ENCODE data around the gene FARP2. TPM values are rescaled to one million over a fixed set of nuclear protein-coding genes. Genes with fewer than 3 reads are reported as not detected.

The FARP2 gene
- total and polyA plus RNA-seq, 4 donors = 5.8 to 30.9 (median 14.3) TPM

DNA sequence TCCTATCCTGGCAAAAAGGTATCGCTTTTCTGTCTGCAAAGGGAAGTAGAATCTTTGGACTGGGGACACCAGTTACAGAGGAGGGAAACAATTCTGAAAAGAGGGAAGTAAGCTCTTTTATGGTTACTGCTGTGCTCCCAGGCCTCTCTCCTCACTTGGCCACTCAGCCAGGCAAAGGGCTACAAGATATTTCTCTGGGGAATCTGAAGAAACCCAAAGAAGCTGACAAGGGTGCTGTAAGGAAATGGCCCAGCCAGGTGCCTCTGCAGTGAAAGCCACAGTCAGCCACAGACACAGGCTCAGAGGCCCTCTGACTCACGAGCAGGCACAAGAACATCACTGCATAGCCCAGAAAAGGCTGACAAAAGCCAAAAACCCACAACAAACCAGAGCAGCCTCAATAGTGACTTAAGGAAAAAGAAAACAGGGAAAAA, 46.4 kb upstream of the FARP2 start:
- TF ChIP-seq FOXA1 (IDR thresholded peaks at IDR 0.05) (no peak), RXRA (IDR thresholded peaks at IDR 0.05) (no peak), YY1 (IDR thresholded peaks at IDR 0.05) (no peak), SP1 (IDR thresholded peaks at IDR 0.05) (no peak), HNF4G (IDR thresholded peaks at IDR 0.05) (no peak)
- TF ChIP-seq, protein P1, sequence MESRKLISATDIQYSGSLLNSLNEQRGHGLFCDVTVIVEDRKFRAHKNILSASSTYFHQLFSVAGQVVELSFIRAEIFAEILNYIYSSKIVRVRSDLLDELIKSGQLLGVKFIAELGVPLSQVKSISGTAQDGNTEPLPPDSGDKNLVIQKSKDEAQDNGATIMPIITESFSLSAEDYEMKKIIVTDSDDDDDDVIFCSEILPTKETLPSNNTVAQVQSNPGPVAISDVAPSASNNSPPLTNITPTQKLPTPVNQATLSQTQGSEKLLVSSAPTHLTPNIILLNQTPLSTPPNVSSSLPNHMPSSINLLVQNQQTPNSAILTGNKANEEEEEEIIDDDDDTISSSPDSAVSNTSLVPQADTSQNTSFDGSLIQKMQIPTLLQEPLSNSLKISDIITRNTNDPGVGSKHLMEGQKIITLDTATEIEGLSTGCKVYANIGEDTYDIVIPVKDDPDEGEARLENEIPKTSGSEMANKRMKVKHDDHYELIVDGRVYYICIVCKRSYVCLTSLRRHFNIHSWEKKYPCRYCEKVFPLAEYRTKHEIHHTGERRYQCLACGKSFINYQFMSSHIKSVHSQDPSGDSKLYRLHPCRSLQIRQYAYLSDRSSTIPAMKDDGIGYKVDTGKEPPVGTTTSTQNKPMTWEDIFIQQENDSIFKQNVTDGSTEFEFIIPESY (IDR thresholded peaks at IDR 0.05) = no peak
- H3K27ac ChIP-seq (ENCODE audit: low read depth in 1 of 2, low read length in 2 of 2) = peak overlapping the region in 1 of 2 donors; percentile 12
- no peak for DNase-seq (ENCODE audit: low spot score)

DNA sequence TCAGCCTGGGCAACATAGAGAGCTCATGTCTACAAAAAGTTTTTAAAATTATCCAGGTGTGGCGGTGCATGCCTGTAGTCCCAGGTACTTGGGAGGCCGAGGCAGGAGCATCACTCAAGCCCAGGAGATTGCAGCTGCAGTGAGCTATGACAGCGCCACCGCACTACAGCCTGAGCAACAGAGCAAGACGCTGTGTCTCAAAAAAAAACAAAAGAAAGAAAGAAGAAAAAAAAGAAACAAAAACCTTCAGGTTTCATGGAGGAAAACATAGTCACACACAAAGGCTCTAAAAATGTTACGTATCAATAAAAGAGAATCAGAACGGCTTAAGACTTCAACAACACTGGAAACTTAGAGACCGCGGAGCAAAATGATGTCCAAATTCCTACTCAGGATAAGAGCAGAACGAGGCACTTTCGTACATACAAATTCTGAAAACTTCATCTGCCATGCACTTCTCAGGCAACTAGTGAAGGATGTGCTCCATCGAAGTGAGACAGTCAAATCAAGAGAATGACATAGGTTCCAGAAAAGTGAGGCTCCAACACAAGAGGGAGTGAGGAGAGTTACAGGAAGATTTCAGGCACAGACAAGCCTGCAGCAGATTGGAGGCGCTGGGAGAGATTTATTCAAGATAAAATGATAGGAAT, 45.0 kb upstream of the FARP2 start:
- H3K4me1 ChIP-seq (ENCODE audit: control insufficient read depth in 4 of 4, insufficient read depth in 4 of 4, low read length in 3 of 4) = peaks cover 9 to 57% (median 40%) of the 10 kb centered on the region in 4 donors
- DNase-seq (ENCODE audit: low spot score) = no peak
- no peaks in the 10 kb centered on the region for H3K36me3 ChIP-seq (ENCODE audit: control insufficient read depth in 4 of 4, insufficient read depth in 3 of 4, low read depth in 1 of 4, low read length in 3 of 4)
- H3K9ac ChIP-seq (ENCODE audit: low read depth in 1 of 2, low read length in 2 of 2) = no peak overlapping the region
- WGBS = 94% methylated on average over 13 of the region's 13 CpGs
- H3K9me3 ChIP-seq (ENCODE audit: control insufficient read depth in 4 of 4, low read length in 3 of 4) = no peaks in the 10 kb centered on the region
- H3K27ac ChIP-seq (ENCODE audit: low read depth in 1 of 2, low read length in 2 of 2) = no peak overlapping the region
- no peak overlapping the region for H3K4me3 ChIP-seq (ENCODE audit: low read depth in 1 of 3, low read length in 3 of 3)
- no peaks in the 10 kb centered on the region for H3K27me3 ChIP-seq (ENCODE audit: control insufficient read depth in 4 of 4, insufficient read depth in 4 of 4, low read length in 3 of 4)
- TF ChIP-seq, protein P2, sequence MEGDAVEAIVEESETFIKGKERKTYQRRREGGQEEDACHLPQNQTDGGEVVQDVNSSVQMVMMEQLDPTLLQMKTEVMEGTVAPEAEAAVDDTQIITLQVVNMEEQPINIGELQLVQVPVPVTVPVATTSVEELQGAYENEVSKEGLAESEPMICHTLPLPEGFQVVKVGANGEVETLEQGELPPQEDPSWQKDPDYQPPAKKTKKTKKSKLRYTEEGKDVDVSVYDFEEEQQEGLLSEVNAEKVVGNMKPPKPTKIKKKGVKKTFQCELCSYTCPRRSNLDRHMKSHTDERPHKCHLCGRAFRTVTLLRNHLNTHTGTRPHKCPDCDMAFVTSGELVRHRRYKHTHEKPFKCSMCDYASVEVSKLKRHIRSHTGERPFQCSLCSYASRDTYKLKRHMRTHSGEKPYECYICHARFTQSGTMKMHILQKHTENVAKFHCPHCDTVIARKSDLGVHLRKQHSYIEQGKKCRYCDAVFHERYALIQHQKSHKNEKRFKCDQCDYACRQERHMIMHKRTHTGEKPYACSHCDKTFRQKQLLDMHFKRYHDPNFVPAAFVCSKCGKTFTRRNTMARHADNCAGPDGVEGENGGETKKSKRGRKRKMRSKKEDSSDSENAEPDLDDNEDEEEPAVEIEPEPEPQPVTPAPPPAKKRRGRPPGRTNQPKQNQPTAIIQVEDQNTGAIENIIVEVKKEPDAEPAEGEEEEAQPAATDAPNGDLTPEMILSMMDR (IDR thresholded peaks at IDR 0.05; ENCODE audit: low read depth, low read length, missing input control) = no peak
- TF ChIP-seq, protein P3, sequence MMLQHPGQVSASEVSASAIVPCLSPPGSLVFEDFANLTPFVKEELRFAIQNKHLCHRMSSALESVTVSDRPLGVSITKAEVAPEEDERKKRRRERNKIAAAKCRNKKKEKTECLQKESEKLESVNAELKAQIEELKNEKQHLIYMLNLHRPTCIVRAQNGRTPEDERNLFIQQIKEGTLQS (IDR thresholded peaks at IDR 0.05) = no peak
- TF ChIP-seq YY1 (IDR thresholded peaks at IDR 0.05) (no peak), JUND (IDR thresholded peaks at IDR 0.05) (no peak), FOXA1 (IDR thresholded peaks at IDR 0.05) (no peak), NR2F2 (IDR thresholded peaks at IDR 0.05) (no peak), HNF4A (conservative IDR thresholded peaks at IDR 0.05) (no peak), EGR1 (IDR thresholded peaks at IDR 0.05; ENCODE audit: low read depth in 2 of 2) (no peak), HNF4G (IDR thresholded peaks at IDR 0.05) (no peak)

More for the DNA sequence above, 46.4 kb upstream of the FARP2 start:
- Histone ChIP-seq H3K27me3 (ENCODE audit: control insufficient read depth in 4 of 4, insufficient read depth in 4 of 4, low read length in 3 of 4) (no peaks in the 10 kb centered on the region), H3K9me3 (ENCODE audit: control insufficient read depth in 4 of 4, low read length in 3 of 4) (no peaks in the 10 kb centered on the region), H3K9ac (ENCODE audit: low read depth in 1 of 2, low read length in 2 of 2) (no peak overlapping the region), H3K4me3 (ENCODE audit: low read depth in 1 of 3, low read length in 3 of 3) (no peak overlapping the region), H3K36me3 (ENCODE audit: control insufficient read depth in 4 of 4, insufficient read depth in 3 of 4, low read depth in 1 of 4, low read length in 3 of 4) (no peaks in the 10 kb centered on the region), H3K4me1 (ENCODE audit: control insufficient read depth in 4 of 4, insufficient read depth in 4 of 4, low read length in 3 of 4) (peaks cover 9 to 57% (median 40%) of the 10 kb centered on the region in 4 donors)
- 62% methylated on average over 2 of the region's 2 CpGs for WGBS

DNA sequence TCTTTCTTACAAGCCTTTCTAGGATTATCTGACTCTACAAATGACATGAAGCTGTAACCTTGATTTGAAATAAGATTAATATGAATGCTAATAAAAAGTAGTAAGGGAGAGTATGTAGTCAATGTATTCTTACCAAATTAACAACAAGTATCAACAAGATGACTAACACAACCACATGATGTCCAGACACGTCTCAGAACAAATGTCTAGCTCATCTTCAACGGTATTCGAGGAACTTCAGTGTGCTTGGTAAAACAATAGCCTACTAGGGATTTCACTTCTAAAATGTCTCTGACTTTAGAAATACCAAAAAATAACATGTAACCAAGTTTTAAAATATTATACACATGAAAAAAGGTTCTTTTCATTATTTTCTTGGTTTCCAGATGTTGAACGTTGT, 44.0 kb upstream of the FARP2 start:
- Histone ChIP-seq H3K9me3 (ENCODE audit: control insufficient read depth in 4 of 4, low read length in 3 of 4) (no peaks in the 10 kb centered on the region), H3K27ac (ENCODE audit: low read depth in 1 of 2, low read length in 2 of 2) (no peak overlapping the region), H3K9ac (ENCODE audit: low read depth in 1 of 2, low read length in 2 of 2) (no peak overlapping the region), H3K27me3 (ENCODE audit: control insufficient read depth in 4 of 4, insufficient read depth in 4 of 4, low read length in 3 of 4) (no peaks in the 10 kb centered on the region), H3K4me3 (ENCODE audit: low read depth in 1 of 3, low read length in 3 of 3) (no peak overlapping the region), H3K4me1 (ENCODE audit: control insufficient read depth in 4 of 4, insufficient read depth in 4 of 4, low read length in 3 of 4) (peaks cover 9 to 59% (median 44%) of the 10 kb centered on the region in 4 donors), H3K36me3 (ENCODE audit: control insufficient read depth in 4 of 4, insufficient read depth in 3 of 4, low read depth in 1 of 4, low read length in 3 of 4) (no peaks in the 10 kb centered on the region)
- DNase-seq (ENCODE audit: low spot score) = no peak
- 86% methylated on average over 4 of the region's 4 CpGs for WGBS
- TF ChIP-seq, protein P2 (IDR thresholded peaks at IDR 0.05; ENCODE audit: low read depth, low read length, missing input control) = no peak
- TF ChIP-seq, protein P3 (IDR thresholded peaks at IDR 0.05) = no peak
- TF ChIP-seq GABPA (IDR thresholded peaks at IDR 0.05 in 1 of 2, conservative IDR thresholded peaks at IDR 0.05 in 1 of 2) (no peak), HNF4A (conservative IDR thresholded peaks at IDR 0.05) (no peak), TAF1 (conservative IDR thresholded peaks at IDR 0.05) (no peak), YY1 (IDR thresholded peaks at IDR 0.05) (no peak), RAD21 (IDR thresholded peaks at IDR 0.05) (no peak), RXRA (IDR thresholded peaks at IDR 0.05) (no peak)
- TF ChIP-seq, protein P4, sequence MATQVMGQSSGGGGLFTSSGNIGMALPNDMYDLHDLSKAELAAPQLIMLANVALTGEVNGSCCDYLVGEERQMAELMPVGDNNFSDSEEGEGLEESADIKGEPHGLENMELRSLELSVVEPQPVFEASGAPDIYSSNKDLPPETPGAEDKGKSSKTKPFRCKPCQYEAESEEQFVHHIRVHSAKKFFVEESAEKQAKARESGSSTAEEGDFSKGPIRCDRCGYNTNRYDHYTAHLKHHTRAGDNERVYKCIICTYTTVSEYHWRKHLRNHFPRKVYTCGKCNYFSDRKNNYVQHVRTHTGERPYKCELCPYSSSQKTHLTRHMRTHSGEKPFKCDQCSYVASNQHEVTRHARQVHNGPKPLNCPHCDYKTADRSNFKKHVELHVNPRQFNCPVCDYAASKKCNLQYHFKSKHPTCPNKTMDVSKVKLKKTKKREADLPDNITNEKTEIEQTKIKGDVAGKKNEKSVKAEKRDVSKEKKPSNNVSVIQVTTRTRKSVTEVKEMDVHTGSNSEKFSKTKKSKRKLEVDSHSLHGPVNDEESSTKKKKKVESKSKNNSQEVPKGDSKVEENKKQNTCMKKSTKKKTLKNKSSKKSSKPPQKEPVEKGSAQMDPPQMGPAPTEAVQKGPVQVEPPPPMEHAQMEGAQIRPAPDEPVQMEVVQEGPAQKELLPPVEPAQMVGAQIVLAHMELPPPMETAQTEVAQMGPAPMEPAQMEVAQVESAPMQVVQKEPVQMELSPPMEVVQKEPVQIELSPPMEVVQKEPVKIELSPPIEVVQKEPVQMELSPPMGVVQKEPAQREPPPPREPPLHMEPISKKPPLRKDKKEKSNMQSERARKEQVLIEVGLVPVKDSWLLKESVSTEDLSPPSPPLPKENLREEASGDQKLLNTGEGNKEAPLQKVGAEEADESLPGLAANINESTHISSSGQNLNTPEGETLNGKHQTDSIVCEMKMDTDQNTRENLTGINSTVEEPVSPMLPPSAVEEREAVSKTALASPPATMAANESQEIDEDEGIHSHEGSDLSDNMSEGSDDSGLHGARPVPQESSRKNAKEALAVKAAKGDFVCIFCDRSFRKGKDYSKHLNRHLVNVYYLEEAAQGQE (IDR thresholded peaks at IDR 0.05) = no peak

Measured in liver (tissue), 9 donors.